SK-N-SH (cell line): ENCODE data around the gene PDE8A.
A peak's percentile ranks its signal among the peaks of the same experiment; 100 is the strongest.

Experiments used
- MXI1 ChIP-seq: IDR thresholded peaks from 2 replicates; pipeline ENCODE4 v1.6.1; 2012; ENCODE audit warnings: mild to moderate bottlenecking, low read depth, low read length, improper control_type of control experiment
- TF ChIP-seq, protein P1 (sequence below): fragments of 200-600 bp; sonication (generic); IDR thresholded peaks from 2 replicates; pipeline ENCODE4 v1.6.1; 2017; ENCODE audit warnings: antibody characterized with exemption, mild to moderate bottlenecking, moderate library complexity

DNA sequence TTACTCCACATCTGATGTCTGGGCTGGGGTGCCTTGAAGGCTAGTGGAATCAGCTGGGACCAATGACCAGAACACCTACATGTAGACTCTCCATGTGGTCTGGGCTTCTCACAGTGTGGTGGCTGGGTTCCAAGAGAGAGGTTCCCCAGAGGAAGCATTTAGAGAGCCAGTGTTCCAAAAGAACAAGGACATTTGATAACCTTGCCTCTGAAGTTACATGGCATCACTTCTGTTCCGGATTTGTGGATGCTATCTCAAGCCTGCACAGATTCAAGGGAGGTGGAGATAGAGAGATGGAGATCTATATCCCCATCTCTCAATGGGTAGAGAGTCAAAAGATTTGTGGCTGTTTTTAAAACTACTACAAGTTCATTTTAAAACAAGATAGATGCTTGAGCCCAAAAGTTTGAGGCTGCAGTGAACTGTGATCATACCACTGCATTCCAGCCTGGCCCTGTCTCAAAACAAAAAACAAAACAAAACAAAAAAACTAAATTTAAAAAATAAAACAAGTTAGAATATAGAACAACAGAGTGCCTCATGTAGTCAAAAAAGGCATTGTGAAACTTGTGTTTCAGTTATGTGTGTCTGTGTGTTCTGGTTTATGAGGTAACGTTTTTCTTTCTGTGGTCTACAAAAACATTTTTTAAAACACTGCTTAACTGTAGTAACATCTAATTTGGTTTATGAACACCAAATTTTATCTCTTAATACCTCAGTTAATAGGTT, 44.8 kb downstream of the PDE8A start:
- 0 out of 2 replicates have a peak, but pooled peaks have one; percentile 12 for TF ChIP-seq MXI1
- TF ChIP-seq, protein P1, sequence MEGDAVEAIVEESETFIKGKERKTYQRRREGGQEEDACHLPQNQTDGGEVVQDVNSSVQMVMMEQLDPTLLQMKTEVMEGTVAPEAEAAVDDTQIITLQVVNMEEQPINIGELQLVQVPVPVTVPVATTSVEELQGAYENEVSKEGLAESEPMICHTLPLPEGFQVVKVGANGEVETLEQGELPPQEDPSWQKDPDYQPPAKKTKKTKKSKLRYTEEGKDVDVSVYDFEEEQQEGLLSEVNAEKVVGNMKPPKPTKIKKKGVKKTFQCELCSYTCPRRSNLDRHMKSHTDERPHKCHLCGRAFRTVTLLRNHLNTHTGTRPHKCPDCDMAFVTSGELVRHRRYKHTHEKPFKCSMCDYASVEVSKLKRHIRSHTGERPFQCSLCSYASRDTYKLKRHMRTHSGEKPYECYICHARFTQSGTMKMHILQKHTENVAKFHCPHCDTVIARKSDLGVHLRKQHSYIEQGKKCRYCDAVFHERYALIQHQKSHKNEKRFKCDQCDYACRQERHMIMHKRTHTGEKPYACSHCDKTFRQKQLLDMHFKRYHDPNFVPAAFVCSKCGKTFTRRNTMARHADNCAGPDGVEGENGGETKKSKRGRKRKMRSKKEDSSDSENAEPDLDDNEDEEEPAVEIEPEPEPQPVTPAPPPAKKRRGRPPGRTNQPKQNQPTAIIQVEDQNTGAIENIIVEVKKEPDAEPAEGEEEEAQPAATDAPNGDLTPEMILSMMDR = no peak
